ENCODE data around the gene ELP5. TPM values are rescaled to one million over a fixed set of nuclear protein-coding genes. Genes with fewer than 3 reads are reported as not detected.

Gene ELP5
- total RNA-seq, 4 donors from 2014 or later: 10.8 to 20.6 (median 17.1) TPM

DNA sequence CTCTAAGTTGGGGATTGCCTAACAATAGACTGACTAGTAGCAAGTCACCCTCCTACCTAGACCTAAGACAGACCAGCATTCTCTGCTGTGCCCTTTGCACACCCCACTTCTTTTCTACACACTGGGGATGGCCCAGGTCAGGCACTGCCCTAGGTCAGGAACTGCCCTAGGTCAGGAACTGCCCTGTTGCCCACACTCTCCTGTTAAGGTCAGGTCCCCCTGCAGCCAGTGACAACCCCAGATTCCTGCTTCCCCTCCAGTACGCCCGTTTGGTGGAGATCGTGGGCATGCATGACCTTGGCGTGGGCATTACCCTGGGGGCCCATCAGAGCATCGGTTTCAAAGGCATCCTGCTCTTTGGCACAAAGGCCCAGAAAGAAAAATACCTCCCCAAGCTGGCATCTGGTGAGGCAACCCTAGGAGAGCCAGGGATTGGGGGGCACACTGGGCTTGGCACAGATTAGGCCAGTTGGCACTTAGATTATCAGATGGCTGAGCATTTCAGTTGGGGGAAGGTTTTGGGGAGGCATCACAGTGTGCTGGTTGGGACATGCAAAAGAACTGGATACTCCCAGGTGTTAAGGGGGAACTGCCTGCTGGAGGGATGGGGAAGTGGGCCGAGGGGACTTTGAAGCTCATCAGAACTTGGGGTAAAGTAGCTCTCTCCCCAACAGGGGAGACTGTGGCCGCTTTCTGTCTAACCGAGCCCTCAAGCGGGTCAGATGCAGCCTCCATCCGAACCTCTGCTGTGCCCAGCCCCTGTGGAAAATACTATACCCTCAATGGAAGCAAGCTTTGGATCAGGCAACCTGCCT, 30.5 kb upstream of the ELP5 start:
- no peak overlapping the region for H3K4me3 ChIP-seq (ENCODE audit: low read depth, poor library complexity, severe bottlenecking)
- WGBS, 2 donors: 60 to 61% methylated on average over 10 of the region's 10 CpGs
- no peak for DNase-seq (ENCODE audit: low spot score in 2 of 2)
- intact Hi-C loops (cut with DNase I; ENCODE audit: low total_unique reads): no loop called here
- TF ChIP-seq POLR2A (IDR thresholded peaks at IDR 0.05): no peak
- no peak for TF ChIP-seq CTCF (IDR thresholded peaks at IDR 0.05)

DNA sequence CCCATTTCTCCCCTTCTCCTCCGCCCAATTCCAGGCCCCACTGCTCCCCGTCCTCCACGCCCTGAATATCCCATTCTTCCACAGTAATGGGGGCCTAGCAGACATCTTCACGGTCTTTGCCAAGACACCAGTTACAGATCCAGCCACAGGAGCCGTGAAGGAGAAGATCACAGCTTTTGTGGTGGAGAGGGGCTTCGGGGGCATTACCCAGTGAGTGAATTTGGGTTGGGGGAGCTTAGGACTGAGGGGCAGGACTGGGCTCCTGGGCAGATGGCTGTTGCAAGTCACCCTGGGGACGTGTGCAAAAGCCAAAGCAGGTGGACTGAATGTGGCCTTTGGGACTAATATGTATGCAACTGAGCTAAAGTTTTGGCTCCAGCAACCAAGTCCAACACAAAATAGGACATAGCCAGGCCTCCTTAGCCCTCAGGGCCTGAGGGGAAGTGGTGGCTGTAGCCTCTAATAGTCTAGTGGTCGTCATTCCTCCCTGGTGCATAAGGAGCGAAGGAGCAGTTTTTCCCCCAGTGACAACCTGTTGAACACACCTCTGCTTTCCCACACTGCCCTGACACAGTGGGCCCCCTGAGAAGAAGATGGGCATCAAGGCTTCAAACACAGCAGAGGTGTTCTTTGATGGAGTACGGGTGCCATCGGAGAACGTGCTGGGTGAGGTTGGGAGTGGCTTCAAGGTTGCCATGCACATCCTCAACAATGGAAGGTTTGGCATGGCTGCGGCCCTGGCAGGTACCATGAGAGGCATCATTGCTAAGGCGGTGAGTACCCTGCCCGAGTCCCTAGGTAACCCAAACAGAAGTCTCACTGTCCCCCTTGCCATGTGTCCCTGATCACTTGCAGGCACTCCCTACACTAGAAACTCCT, 29.7 kb upstream of the ELP5 start:
- TF ChIP-seq POLR2A (IDR thresholded peaks at IDR 0.05): no peak
- TF ChIP-seq CTCF (IDR thresholded peaks at IDR 0.05): no peak
- no peak overlapping the region for H3K4me3 ChIP-seq (ENCODE audit: low read depth, poor library complexity, severe bottlenecking)
- intact Hi-C loops (cut with DNase I; ENCODE audit: low total_unique reads): no loop called here
- WGBS, 2 donors: 67 to 71% methylated on average over 15 of the region's 15 CpGs
- DNase-seq (ENCODE audit: low spot score in 2 of 2): no peak

DNA sequence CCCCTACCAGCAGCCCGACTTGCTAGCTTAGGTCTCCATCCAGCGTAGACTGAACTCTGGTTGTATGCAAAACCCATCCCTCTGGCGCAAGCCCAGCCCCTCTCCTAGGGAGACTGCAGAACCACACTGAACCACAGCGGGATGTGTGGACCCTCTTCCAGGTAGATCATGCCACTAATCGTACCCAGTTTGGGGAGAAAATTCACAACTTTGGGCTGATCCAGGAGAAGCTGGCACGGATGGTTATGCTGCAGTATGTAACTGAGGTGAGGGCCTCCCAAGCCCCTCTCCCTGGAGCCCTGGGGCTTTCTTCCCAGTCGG, 29.1 kb upstream of the ELP5 start:
- intact Hi-C loops (cut with DNase I; ENCODE audit: low total_unique reads): no loop called here
- WGBS, 2 donors: 64 to 78% methylated on average over 7 of the region's 7 CpGs
- TF ChIP-seq CTCF (IDR thresholded peaks at IDR 0.05) (no peak), POLR2A (IDR thresholded peaks at IDR 0.05) (no peak)
- DNase-seq (ENCODE audit: low spot score in 2 of 2): no peak
- no peak overlapping the region for H3K4me3 ChIP-seq (ENCODE audit: low read depth, poor library complexity, severe bottlenecking)

- TF ChIP-seq CTCF (IDR thresholded peaks at IDR 0.05): no peak
- no peak for TF ChIP-seq POLR2A (IDR thresholded peaks at IDR 0.05)
- WGBS, 2 donors: 69 to 82% methylated on average over 4 of the region's 4 CpGs
- no peak for DNase-seq (ENCODE audit: low spot score in 2 of 2)
- H3K4me3 ChIP-seq (ENCODE audit: low read depth, poor library complexity, severe bottlenecking): no peak overlapping the region
- intact Hi-C loops (cut with DNase I; ENCODE audit: low total_unique reads): no loop called here
Observed at GRCh38 chr17:7223375-7223774, 28.6 kb upstream of the ELP5 start.

DNA sequence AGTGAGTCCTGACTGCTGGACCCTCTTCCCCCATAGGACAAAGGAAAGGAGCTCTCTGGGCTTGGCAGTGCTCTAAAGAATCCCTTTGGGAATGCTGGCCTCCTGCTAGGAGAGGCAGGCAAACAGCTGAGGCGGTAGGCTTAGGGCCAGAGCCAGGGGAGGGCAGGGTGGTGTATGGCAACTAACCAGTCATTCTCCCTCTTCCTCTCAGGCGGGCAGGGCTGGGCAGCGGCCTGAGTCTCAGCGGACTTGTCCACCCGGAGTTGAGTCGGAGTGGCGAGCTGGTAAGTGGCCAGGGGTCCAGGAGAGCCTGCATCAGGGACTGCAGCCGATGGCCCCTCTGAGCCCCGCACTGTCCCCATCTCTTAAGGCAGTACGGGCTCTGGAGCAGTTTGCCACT, 27.9 kb upstream of the ELP5 start:
- DNase-seq (ENCODE audit: low spot score in 2 of 2): no peak
- 75 to 77% methylated on average over 10 of the region's 10 CpGs for WGBS, 2 donors
- TF ChIP-seq POLR2A (IDR thresholded peaks at IDR 0.05): no peak
- TF ChIP-seq CTCF (IDR thresholded peaks at IDR 0.05): no peak
- intact Hi-C loops (cut with DNase I; ENCODE audit: low total_unique reads): no loop called here
- no peak overlapping the region for H3K4me3 ChIP-seq (ENCODE audit: low read depth, poor library complexity, severe bottlenecking)
